ENCODE measurements around the gene FBXO39.
"Not testable (repeated sequence)": the region's sequence is repeated elsewhere in the genome, so short reads cannot be mapped to it uniquely, and the experiment has no call there.

The FBXO39 gene

DNA sequence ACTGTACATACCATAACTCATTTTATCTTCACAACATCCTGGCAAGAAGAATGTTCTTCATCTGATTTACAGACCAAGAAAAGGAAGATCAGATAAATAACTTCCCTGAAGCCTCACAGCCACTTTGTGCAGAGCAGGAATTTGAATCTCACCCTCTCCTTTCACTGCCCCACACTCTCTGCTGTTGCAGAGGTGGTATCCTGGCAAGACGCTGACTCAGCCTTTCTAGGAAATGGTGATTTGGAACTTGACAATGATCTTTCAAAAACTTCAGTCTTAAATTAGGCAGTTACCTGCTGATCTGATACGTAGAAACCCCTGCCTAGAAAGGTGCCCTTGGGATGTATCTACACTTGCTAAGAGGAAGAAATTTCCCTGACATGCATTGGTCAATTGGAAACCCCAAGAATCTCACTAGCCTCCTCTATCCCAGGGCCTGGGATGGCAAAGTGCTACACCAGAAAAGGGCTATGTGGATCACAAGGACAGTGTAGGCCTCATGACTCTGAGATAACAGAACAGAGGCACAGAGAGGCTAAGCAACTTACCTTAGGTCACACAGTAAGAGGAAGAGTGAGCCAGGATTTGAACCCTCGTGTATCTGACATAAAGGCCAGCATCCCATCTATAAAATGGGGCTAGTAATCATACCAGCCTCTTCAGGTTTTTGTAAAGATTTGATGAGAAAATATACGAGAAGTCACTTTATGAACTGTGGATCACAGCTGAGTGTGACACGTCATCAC lies 17.9 kb downstream of the FBXO39 start:
- no peak for DNase-seq

DNA sequence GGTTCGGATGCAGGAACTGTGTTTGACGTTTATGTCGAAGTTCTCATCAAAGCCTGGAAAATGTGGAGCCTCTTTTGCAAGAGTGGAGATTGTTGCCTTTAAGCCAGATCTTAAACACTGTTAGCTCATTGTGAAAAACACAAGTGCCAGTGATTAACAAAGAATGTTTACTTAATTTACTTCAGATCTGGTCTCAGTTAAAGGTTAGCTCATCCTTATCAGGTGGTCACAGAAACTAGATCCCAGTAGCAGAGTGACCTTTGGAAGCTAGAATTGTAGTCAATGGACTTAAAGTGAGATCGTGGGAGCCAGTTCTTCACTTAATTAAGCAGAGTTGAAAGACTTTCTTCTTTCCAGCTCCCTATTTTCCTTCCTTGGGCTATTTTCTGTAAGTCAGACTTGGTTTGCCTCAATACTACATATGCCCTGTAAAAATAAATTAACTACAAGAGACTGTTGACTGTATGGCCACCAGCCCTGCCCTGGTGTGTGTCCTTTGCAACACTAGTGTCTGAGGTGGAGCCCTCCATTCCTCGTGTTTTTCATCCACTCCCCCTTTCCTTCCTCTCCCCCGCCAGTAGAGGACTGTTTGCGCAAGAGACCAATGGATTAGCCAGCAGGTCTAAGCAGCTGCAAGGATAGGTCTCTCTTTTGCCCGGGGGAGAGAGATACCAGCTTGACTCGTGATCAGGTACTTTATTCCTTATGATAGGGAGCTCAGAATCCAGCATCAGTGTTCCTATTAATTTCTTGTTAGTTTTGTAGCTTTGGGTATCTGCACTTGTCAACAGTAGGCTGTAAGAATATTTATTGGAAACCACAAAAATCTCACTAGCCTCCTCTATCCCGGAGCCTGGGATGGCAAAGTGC lies 20.2 kb downstream of the FBXO39 start:
- no peak for DNase-seq

DNA sequence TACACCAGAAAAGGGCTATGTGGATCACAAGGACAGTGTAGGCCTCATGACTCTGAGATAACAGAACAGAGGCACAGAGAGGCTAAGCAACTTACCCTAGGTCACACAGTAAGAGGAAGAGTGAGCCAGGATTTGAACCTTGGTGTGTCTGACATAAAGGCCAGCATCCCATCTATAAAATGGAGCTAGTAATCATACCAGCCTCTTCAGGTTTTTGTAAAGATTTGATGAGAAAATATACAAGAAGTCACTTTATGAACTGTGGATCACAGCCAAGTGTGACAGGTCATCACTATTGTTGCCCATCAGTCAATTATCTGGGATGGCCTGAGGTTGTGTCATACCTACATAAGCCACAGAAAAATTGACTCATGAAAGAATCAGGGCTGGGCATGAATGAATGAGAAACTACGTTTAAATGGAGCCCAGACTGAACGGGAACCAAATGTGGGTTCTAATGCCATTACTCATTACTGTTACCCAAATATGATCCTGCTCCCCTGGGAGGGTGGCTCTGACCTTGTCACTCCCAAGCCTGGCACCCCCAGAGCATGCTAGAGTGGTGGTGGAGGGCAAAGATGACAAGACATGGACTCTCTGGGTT lies 21.0 kb downstream of the FBXO39 start:
- DNase-seq, result no peak

DNA sequence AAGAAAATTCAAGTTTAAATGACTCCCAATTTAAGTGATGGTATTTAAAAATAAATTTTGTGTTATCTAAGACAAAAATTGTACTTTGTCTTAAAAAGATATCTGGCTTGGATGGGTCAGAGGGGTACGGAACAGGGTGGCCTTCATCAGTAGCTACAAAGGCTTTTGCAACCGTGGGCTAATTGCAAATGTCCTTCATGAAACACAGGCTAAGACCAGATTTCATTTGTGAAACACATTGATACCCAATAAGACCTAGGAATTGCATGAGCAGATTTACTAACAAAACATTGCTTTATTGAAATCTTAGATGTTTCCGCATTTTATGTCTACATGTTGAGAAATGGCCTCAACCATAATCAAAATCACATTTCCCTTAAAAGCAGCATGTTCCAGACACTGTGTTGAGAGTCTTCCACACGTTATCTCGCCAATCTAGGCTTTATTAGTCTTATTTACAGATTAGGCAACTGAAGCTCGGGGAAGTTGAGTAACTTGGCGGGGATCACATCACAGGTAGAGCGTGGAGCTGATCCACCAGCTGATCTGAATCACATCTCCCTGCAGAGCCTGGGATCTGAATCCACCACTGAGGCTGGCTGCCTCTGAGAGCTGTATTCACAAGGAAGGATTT lies 21.8 kb downstream of the FBXO39 start:
- no peak for DNase-seq

DNA sequence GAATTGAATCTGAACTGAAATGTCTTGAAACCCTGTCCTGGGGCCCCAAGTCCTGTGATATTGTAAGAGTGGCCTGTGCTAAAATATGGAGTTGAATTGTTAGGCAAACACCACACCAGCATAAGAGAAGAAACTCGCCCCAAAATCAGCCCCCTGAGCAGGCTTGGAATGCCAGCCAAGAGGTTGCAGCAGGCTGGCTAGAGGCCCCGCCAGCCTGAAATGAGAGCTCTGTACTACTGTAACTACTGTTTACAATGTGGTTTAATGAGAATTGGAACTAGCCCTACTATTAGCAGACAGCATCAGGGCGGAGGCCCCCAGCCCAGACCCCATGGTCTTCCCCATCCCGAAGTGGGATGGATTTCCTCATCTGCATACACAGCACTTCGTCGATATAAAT lies 23.7 kb downstream of the FBXO39 start:
- DNase-seq, result no peak

DNA sequence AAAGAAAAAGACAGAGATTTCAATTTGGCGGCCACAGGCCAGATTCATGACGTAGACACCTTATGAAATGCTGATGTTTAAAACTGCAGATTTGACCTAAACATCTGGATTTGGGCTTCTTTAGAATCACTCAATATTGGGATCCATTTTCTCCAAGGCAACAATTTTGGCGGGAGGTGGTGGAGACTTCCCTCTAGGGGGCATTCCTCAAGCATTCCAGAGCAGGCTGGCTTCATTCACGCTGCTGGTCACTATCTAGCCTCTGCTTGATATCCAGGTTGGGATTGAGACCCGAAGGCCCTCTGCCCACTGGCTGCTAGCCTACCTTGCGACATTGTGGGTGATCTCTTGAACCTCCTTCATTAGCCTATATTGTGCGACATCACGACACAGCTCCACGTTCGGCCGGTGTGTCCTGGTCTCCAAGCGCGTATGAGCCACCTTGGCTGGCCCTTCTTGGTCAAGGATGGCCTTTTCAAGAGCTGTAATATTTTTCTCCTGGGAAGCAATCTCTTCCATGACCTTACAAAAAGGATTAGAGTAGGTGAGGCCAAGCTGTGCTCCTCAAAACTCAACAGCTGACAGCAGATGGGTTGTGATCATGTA lies 24.5 kb downstream of the FBXO39 start:
- DNase-seq, result no peak

DNA sequence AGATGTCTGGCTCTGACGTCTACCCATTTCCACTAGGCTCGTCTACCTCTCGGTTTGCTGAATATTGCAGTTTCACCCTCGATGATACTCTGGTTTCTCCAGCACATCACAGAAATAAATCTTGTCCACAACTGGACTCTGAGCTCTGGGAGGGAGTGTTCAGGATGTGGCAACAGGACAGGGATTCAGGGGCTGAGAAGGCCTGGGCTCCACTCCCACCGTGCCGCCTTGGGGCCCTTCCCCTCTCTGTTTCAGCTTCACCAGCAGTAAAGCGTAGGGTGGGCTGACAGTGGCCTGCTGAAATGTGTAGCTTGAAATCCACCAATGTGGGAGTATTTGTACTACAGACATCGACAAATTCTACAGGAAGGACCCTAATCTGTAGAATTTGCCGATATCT lies 35.5 kb downstream of the FBXO39 start:
- no peak for DNase-seq

DNA sequence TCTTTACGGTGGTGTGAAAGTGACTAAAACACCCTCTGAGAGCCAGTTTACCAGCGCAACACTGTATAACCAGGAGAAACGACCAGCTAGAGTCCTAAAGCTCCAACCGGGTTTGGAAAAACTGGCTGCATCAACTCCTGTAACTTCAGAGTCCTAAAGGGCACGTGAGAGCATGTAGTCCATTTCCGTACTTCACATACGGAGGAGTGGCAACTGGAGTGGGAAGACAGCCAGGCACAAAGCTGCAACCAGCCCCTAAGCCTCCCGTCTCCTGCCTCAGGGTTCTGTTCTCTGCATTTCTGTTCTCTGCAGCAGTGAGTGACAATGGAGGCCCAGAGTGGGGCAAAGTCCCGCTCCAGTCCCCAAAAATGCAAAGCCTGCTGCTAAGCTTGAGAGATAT lies 36.3 kb downstream of the FBXO39 start:
- DNase-seq, result no peak

DNA sequence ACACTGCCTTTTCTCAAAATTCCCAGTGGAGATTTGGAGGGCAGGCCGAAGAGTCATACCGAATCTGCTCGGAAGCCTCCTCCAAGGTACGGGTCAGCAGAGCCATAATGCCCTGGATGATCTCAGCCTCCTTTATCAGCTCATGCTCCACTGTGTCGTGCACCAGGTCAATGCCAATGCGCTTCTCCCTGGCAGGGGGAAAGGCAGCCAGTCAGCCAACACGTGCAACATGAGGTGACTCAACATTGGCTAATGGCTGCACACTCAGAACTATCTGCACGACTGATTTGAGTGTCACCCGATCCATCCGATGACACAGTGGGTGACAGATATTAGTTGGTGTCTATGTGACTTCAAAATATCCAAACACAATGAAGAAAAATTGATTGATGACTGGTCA lies 39.8 kb downstream of the FBXO39 start:
- no peak for DNase-seq

DNA sequence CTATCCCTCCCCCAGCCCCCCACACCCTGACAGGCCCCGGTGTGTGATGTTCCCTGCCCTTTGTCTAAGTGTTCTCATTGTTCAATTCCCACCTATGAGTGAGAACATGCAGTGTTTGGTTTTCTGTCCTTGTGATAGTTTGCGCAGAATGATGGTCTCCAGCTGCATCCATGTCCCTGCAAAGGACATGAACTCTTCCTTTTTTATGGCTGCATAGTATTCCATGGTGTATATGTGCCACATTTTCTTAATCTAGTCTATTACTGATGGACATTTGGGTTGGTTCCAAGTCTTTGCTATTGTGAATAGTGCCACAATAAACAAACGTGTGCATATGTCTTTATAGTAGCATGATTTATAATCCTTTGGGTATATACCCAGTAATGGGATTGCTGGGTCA lies 40.4 kb downstream of the FBXO39 start:
- DNase-seq, result not testable (repeated sequence)

DNA sequence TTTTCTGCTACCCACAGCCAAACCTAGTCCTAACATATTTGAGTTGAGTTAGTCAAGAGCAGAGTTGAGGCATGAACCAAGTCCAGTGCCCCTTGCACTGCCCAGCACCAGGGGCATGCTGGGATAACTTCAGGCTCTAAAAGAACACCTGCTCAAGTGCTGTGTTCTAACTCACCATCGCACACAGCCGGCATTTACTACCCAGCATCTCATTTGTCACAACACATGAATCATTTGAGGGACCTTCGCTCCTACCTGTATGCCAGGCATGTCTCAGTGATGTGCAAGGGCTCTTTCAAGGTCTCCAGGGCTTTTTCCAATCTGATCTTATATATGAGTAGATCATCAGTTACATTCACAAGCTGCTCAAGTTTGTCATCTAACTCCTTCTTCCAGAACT lies 42.9 kb downstream of the FBXO39 start:
- DNase-seq, result no peak

DNA sequence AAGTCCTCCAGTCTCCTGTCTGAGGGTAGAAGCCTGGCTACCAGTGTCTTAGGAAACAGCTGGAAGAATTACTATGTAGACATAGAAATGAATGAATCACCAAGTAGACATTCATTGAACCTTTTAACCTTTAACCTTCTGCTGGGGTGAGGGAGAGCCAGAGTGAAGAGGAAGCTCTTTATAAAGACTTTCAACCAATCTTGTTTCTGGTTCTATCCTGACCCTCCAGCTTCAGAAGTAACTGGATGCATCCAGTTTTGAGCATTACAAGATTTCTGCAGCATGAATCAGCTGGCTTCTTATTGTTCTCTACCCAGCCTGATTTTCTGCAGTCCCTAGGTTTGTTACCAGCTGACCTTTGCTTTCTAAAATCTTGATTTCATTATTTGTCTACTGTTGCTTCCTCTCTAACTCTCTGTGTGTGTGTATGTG lies 47.0 kb downstream of the FBXO39 start:
- DNase-seq, result no peak

DNA sequence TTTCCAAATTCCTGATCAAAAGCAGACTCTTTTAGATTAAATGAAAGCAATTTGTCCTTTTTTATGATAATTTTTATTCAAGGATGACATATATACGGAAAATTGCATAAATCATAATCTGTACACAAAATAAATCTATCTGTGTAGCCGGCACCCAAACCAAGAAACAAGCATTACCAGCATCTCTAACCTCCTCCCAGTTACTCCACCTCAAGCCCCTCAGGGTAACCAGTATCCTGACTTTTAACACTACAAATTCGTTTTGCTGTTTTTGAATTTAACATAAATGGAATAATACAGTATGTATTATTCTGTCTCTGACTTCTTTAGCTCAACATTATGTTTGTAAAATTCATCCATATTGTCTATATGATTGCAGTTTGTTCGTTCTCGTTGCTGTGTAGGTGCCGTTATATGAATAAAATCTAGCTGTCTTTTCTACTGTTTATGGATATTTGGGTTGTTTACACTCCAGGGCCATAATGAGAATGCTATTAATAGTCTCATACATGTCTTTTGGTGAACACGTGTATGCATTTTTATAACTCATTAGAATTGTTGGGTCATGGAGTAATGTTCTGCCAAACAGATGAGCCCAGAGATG lies 54.5 kb downstream of the FBXO39 start:
- no peak for DNase-seq

DNA sequence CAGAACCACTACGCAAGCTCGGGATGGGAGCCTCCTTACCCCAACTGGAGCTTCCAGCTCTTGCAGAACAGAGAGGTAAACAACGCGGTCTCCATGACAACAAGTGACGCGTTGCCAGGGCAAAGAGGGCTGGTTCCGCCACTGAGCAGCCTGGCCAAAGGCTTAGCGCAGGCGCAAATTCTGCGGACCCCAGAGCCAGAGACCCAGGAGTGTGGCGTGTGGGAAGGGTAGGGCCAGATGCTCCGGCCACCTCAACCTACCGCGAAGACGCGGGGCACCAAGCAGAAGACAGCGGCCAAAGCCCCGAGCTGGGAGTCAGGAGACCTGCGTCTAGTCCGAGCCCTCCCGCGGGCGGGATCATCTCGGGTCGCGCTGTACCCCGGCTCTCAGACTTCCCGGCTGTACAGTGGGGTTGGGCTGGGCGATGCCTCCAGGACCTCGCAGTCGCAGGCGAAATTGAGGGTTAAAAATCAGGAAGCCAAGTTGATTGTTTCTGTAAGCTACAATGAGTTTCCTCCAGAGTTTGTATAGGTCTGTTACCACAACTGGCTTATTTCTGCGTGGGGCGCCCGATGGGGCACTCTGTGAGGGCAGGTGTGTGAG lies 55.7 kb downstream of the FBXO39 start, which contains the start of gene TEKT1:
Gene TEKT1, minus strand, starts transcription at position 69 of the 603 bp plus-strand sequence. CDS start 1,353 bp downstream, outside the sequence.
- DNase-seq, result no peak
